GM23338 (cell line): ENCODE measurements around the gene TMEM242. TPM values are rescaled to one million over a fixed set of nuclear protein-coding genes. Genes with fewer than 3 reads are reported as not detected.

Experiments
- ATAC-seq: fragments of 200-7000 bp; cut with Tn5 transposase; 3 replicates; pipeline ENCODE4 v1.9.1; 2020
- DNase-seq: peaks from one replicate; pipeline ENCODE4 v3.0.0-alpha.2; 2015; ENCODE audit warnings: low spot score
- H2AFZ ChIP-seq: fragments of 200-600 bp; sonication (generic); 2 replicates; pipeline ENCODE4 v1.8.0; 2016; ENCODE audit warnings: antibody characterized with exemption, mild to moderate bottlenecking, moderate library complexity
- H3F3A ChIP-seq: fragments of 200-600 bp; sonication (generic); replicated peaks from 2 replicates; pipeline ENCODE4 v1.8.0; 2017; ENCODE audit warnings: antibody characterized with exemption, mixed run types, low read depth
- H3K27ac ChIP-seq: fragments of 200-600 bp; sonication (generic); 2 replicates; pipeline ENCODE4 v1.6.1; 2016; ENCODE audit warnings: low read depth
- H3K27me3 ChIP-seq: fragments of 200-600 bp; sonication (generic); 2 replicates; pipeline ENCODE4 v1.8.0; 2016; ENCODE audit warnings: mild to moderate bottlenecking, mixed run types, moderate library complexity; ENCODE audit not compliant: insufficient read depth
- H3K36me3 ChIP-seq: fragments of 200-600 bp; sonication (generic); 2 replicates; pipeline ENCODE4 v1.8.0; 2016; ENCODE audit warnings: mild to moderate bottlenecking; ENCODE audit not compliant: insufficient read depth
- H3K4me1 ChIP-seq: fragments of 200-600 bp; sonication (generic); 2 replicates; pipeline ENCODE4 v1.8.0; 2016; ENCODE audit warnings: mild to moderate bottlenecking, moderate library complexity; ENCODE audit not compliant: insufficient read depth
- H3K4me2 ChIP-seq: fragments of 200-600 bp; sonication (generic); 2 replicates; pipeline ENCODE4 v1.7.1; 2017; ENCODE audit warnings: mixed run types
- H3K4me3 ChIP-seq: fragments of 200-600 bp; sonication (generic); 2 replicates; pipeline ENCODE4 v1.6.1; 2016; ENCODE audit warnings: mixed run types
- H3K79me2 ChIP-seq: fragments of 200-600 bp; sonication (generic); replicated peaks from 2 replicates; pipeline ENCODE4 v1.8.0; 2017; ENCODE audit warnings: mild to moderate bottlenecking; ENCODE audit not compliant: insufficient read depth
- H3K9me2 ChIP-seq: fragments of 200-600 bp; sonication (generic); 2 replicates; pipeline ENCODE4 v1.8.0; 2017; ENCODE audit not compliant: insufficient read depth
- H4K20me1 ChIP-seq: fragments of 200-600 bp; sonication (generic); replicated peaks from 2 replicates; pipeline ENCODE4 v1.8.0; 2017; ENCODE audit warnings: mild to moderate bottlenecking; ENCODE audit not compliant: insufficient read depth
- H3K27ac Mint-ChIP-seq: 2 replicates; pipeline ENCODE4 v1.8.0; 2020; ENCODE audit warnings: inconsistent platforms, mild to moderate bottlenecking, moderate library complexity, mixed read lengths
- H3K27me3 Mint-ChIP-seq: 3 replicates; pipeline ENCODE4 v1.8.0; 2022; ENCODE audit warnings: low read depth, mild to moderate bottlenecking, moderate library complexity, mixed read lengths, inconsistent platforms; ENCODE audit not compliant: insufficient read depth, poor library complexity
- H3K36me3 Mint-ChIP-seq: 3 replicates; pipeline ENCODE4 v1.8.0; 2021; ENCODE audit warnings: low read depth, mild to moderate bottlenecking, inconsistent platforms, moderate library complexity, mixed read lengths
- H3K4me1 Mint-ChIP-seq: 3 replicates; pipeline ENCODE4 v1.8.0; 2020; ENCODE audit warnings: mild to moderate bottlenecking, inconsistent platforms, mixed read lengths
- H3K4me3 Mint-ChIP-seq: 3 replicates; pipeline ENCODE4 v1.8.0; 2021; ENCODE audit warnings: moderate library complexity, mild to moderate bottlenecking, inconsistent platforms, mixed read lengths
- H3K9me3 Mint-ChIP-seq: 3 replicates; pipeline ENCODE4 v1.8.0; 2020; ENCODE audit warnings: moderate library complexity, mild to moderate bottlenecking, inconsistent platforms, mixed read lengths
- CREB1 ChIP-seq: fragments of 250-450 bp; sonication (Bioruptor Pico); IDR thresholded peaks from 2 replicates; pipeline ENCODE4 v1.5.0; 2020; ENCODE audit warnings: low read depth, mild to moderate bottlenecking, moderate library complexity
- EZH2 ChIP-seq: fragments of 200-600 bp; sonication (generic); IDR thresholded peaks from one replicate; pipeline ENCODE4 v1.8.0; 2017; ENCODE audit warnings: antibody characterized with exemption, mild to moderate bottlenecking, low read depth; ENCODE audit not compliant: unreplicated experiment
- EZH2phosphoT487 ChIP-seq: fragments of 200-600 bp; sonication (generic); IDR thresholded peaks from one replicate; pipeline ENCODE4 v1.8.1; 2018; ENCODE audit warnings: antibody characterized with exemption; ENCODE audit not compliant: unreplicated experiment
- JUNB ChIP-seq: IDR thresholded peaks from one replicate; pipeline ENCODE4 v1.6.1; 2016; ENCODE audit warnings: antibody characterized with exemption; ENCODE audit not compliant: unreplicated experiment
- NANOG ChIP-seq: IDR thresholded peaks from 2 replicates; pipeline ENCODE4 v1.6.1; 2016; ENCODE audit warnings: antibody characterized with exemption, borderline replicate concordance
- POLR2AphosphoS5 ChIP-seq: IDR thresholded peaks from 2 replicates; pipeline ENCODE4 v1.6.1; 2016; ENCODE audit warnings: antibody characterized with exemption, low read depth
- STAT1 ChIP-seq: IDR thresholded peaks from one replicate; pipeline ENCODE4 v1.6.1; 2016; ENCODE audit warnings: antibody characterized with exemption; ENCODE audit not compliant: unreplicated experiment
- ZNF331 ChIP-seq: fragments of 250-450 bp; sonication (Bioruptor Pico); IDR thresholded peaks from 2 replicates; pipeline ENCODE4 v1.5.0; 2020; ENCODE audit warnings: low read depth, mild to moderate bottlenecking, moderate library complexity
- polyA plus RNA-seq: library from polyadenylated mRNA; unstranded; fragments of >200 nt; fragmentation: Nextera tagmentation; extraction: Ambion mirVana; gene quantifications from 2 replicates; pipeline ENCODE4 v1.2.1, GENCODE V29; 2016
- total RNA-seq: library from RNA; depleted of rRNA; stranded (reverse); fragments of >200 nt; shearing (Covaris generic); gene quantifications from 2 replicates; pipeline ENCODE4 v1.2.3, GENCODE V29; 2014
- TF ChIP-seq, protein P1 (sequence below): IDR thresholded peaks from one replicate; pipeline ENCODE4 v1.6.1; 2018; ENCODE audit warnings: antibody characterized with exemption; ENCODE audit not compliant: unreplicated experiment
- TF ChIP-seq, protein P2 (sequence below), 2 experiments: fragments of 200-600 bp in 1 of 2; sonication (generic) in 1 of 2; conservative IDR thresholded peaks; 2 replicates each; pipeline versions ENCODE4 v1.5.1 to v1.6.1; 2016 to 2017; ENCODE audit warnings: antibody characterized with exemption in 2 of 2, low read depth in 2 of 2, mild to moderate bottlenecking in 2 of 2, moderate library complexity in 1 of 2

Gene TMEM242
- total and polyA plus RNA-seq, 2 experiments from 2014 or later = 3.7 to 9.7 TPM

DNA sequence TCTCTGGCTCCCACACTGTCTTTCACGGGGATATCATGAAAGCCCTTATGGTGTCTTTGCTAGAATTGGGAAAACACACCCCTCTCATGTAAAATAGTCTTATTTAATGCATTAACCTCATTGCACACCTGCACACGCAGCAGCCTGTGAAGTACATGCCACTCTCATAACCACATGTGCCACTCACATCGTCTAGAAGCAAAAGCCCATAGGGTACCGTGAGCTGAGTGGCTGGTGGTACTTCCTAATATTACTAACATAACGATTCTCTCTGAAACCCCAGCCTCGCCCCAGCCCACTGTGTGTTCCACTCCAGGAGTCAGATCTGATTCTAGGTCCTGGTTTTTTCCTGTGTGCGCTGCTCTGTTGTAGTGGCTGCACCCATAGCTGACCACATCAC, 9.5 kb upstream of the TMEM242 start (continued):
- TF ChIP-seq, protein P1, sequence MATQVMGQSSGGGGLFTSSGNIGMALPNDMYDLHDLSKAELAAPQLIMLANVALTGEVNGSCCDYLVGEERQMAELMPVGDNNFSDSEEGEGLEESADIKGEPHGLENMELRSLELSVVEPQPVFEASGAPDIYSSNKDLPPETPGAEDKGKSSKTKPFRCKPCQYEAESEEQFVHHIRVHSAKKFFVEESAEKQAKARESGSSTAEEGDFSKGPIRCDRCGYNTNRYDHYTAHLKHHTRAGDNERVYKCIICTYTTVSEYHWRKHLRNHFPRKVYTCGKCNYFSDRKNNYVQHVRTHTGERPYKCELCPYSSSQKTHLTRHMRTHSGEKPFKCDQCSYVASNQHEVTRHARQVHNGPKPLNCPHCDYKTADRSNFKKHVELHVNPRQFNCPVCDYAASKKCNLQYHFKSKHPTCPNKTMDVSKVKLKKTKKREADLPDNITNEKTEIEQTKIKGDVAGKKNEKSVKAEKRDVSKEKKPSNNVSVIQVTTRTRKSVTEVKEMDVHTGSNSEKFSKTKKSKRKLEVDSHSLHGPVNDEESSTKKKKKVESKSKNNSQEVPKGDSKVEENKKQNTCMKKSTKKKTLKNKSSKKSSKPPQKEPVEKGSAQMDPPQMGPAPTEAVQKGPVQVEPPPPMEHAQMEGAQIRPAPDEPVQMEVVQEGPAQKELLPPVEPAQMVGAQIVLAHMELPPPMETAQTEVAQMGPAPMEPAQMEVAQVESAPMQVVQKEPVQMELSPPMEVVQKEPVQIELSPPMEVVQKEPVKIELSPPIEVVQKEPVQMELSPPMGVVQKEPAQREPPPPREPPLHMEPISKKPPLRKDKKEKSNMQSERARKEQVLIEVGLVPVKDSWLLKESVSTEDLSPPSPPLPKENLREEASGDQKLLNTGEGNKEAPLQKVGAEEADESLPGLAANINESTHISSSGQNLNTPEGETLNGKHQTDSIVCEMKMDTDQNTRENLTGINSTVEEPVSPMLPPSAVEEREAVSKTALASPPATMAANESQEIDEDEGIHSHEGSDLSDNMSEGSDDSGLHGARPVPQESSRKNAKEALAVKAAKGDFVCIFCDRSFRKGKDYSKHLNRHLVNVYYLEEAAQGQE = no peak
- TF ChIP-seq STAT1 (no peak), NANOG (no peak), POLR2AphosphoS5 (no peak), EZH2phosphoT487 (no peak), EZH2 (no peak), ZNF331 (CRISPR knock-in tag) (no peak), CREB1 (CRISPR knock-in tag) (no peak)
- TF ChIP-seq, protein P2, sequence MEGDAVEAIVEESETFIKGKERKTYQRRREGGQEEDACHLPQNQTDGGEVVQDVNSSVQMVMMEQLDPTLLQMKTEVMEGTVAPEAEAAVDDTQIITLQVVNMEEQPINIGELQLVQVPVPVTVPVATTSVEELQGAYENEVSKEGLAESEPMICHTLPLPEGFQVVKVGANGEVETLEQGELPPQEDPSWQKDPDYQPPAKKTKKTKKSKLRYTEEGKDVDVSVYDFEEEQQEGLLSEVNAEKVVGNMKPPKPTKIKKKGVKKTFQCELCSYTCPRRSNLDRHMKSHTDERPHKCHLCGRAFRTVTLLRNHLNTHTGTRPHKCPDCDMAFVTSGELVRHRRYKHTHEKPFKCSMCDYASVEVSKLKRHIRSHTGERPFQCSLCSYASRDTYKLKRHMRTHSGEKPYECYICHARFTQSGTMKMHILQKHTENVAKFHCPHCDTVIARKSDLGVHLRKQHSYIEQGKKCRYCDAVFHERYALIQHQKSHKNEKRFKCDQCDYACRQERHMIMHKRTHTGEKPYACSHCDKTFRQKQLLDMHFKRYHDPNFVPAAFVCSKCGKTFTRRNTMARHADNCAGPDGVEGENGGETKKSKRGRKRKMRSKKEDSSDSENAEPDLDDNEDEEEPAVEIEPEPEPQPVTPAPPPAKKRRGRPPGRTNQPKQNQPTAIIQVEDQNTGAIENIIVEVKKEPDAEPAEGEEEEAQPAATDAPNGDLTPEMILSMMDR (conservative IDR thresholded peaks at IDR 0.05; ENCODE audit: low read depth in 2 of 2) = no peak

DNA sequence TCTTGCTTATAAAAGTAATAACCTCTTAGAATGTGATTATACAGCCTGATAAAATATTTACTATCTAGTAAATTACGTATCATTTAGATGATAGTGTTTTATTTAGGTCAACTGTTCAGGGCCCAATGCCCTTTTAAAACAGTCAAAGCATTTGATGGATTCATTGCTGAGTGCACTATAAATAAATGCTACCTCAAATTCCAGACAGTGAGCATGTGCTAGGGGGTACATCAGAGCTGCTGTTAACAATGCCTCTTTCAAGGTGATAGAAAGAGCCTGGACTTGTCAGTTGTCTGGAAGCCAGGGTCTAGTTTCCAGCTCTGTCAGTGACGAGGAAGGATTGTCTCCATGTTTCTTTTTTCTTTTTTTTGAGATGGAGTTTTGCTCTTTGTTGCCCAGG, 7.5 kb upstream of the TMEM242 start:
- Histone ChIP-seq H4K20me1 (no peaks in the 10 kb centered on the region), H3K9me2 (no peaks in the 10 kb centered on the region), H3K27me3 (no peaks in the 10 kb centered on the region), H2AFZ (no peak overlapping the region), H3K4me3 (no peak overlapping the region), H3K4me1 (no peaks in the 10 kb centered on the region), H3K36me3 (no peaks in the 10 kb centered on the region), H3K79me2 (no peaks in the 10 kb centered on the region), H3K4me2 (no peak overlapping the region), H3F3A (no peaks in the 10 kb centered on the region), H3K27ac (no peak overlapping the region)
- Mint-ChIP-seq H3K27me3 (peaks cover 3% of the 10 kb centered on the region), H3K4me1 (no peaks in the 10 kb centered on the region), H3K4me3 (no peak overlapping the region), H3K9me3 (no peaks in the 10 kb centered on the region), H3K36me3 (no peaks in the 10 kb centered on the region), H3K27ac (no peak overlapping the region)
- DNase-seq (no peak), ATAC-seq (no peak)
- TF ChIP-seq NANOG = no peak
- TF ChIP-seq POLR2AphosphoS5 = no peak
- TF ChIP-seq EZH2 = no peak
- TF ChIP-seq EZH2phosphoT487 = no peak
- no peak for TF ChIP-seq CREB1 (CRISPR knock-in tag)
- TF ChIP-seq ZNF331 (CRISPR knock-in tag) = no peak
- TF ChIP-seq JUNB = no peak
- TF ChIP-seq, protein P1 = no peak
